NOMO-1 treated with DMSO at 0.1 percent for 48 hours (cell line): Measurements from ENCODE around the gene AQP11.
A peak's percentile ranks its signal among the peaks of the same experiment; 100 is the strongest.
"Not testable (repeated sequence)": the region's sequence is repeated elsewhere in the genome, so short reads cannot be mapped to it uniquely, and the experiment has no call there.

ENCODE experiments used
- DNase-seq: peaks from one replicate; lab custom pipeline; 2025; ENCODE audit not compliant: unreplicated experiment; lab: John Stamatoyannopoulos, UW

The AQP11 gene, protein sequence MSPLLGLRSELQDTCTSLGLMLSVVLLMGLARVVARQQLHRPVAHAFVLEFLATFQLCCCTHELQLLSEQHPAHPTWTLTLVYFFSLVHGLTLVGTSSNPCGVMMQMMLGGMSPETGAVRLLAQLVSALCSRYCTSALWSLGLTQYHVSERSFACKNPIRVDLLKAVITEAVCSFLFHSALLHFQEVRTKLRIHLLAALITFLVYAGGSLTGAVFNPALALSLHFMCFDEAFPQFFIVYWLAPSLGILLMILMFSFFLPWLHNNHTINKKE

DNA sequence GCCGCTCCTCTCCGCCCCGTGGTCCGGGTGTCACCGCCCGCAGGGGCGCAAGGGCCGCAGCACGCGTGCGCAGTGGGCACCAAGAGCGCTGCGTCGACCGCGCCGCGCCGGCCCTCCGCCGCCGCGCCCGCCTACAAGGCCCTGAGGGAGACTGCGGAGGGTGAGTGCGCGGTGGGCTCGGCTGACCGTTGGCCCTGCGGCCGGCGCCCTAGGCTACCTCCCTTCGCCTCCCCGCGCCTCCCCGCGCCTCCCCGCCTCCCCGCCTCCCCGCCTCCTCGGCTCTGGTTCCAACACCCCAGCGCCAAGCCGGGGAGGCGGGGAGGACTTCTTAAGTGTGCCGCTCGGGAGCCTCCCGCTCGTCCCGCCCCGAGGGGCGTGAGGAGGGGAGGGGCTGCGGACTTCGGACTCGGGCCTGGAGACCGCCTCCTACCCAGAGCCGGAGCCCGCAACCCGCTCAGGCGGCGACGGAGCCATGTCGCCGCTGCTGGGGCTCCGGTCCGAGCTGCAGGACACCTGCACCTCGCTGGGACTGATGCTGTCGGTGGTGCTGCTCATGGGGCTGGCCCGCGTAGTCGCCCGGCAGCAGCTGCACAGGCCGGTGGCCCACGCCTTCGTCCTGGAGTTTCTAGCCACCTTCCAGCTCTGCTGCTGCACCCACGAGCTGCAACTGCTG is at the start of gene AQP11:
TSS of gene AQP11 (plus strand) at position 433 of the 673 bp plus-strand sequence. CDS start at position 473, 40 bp downstream.
- DNase-seq, result peak; percentile 70

DNA sequence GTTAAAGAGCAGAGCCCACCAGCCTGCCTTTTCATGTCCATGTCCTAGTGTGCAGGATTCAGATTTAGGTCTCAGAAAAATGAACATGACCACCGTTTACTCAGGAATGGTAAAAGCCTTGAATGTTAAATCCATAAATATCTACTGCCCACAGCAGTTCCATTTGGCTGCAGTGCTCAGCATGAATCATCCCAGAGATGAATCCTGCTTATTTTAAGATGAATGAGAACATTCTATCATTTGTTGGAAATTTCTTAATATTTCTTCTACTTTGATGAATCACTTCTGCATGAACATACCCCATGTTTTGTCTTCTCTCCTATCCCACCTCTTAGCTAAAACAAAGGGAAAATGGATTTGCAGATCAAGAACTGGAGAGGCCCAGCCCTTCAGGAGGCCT is 47.5 kb upstream of the AQP11 start:
- DNase-seq, result no peak

DNA sequence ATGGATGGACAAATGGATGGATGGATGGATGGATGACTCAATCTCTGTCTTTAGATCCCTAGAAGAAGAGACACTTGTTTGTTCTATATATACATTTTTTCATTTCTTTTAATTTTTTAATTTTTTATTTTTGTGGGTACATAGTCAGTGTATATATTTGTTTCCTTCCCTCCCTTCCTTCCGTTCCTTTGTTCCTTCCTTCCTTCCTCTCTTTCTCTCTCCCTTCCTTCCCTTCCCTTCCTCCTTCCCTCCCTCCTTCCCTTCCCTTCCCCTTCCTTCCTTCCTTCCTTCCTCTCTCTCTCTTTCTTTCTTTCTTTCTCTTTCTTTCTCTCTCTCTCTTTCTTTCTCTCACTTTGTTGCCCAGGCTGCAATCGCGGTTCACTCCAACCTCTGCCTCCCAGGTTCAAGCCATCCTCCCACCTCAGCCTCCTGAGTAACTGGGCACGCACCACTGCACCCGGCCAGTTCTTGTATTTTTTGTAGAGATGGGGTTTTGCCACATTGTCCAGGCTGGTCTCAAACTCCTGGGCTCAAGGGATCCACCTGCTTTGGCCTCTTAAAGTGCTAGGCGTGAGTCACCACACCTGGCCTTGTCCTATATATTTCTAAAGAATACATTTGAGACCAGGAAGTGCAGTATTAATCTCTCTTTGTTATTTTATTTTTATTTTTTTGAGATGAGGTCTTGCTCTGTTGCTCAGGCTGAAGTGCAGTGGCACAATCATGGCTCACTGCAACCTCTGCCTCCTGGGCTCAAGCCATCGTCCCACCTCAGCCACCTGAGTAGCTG is 42.5 kb upstream of the AQP11 start:
- DNase-seq, result no peak

DNA sequence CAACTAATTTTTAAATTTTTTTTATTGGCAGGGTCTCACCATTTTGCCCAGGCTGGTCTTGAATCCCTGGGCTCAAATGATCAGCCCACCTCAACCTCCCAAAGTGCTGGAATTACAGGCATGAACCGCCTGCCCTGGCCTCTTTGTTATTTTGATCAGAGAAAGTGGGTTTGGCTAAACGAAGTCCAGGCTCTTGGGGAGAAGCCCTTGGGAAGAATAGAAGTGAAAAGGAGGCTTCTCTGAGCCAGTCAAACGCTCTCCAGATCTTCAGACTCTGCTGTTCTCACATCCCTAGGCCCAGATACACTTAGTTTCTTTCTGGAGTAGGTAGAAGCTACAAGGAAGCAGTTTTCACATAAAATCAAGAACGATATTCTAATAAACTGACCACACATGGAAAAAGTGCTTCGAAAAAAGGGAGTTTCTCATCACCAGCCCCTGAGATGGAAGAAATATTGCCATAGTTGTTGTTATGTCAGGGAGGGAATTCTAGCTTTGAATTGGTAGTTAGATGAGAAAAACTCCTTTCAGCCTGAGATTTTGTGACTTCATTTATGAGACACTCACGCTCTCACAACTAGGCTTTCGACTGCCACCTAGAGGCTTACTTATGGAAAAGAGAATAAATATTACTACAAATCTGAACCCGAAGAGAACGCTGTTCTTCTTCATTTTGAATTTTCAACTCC is 41.7 kb upstream of the AQP11 start:
- DNase-seq, result peak; percentile 78

DNA sequence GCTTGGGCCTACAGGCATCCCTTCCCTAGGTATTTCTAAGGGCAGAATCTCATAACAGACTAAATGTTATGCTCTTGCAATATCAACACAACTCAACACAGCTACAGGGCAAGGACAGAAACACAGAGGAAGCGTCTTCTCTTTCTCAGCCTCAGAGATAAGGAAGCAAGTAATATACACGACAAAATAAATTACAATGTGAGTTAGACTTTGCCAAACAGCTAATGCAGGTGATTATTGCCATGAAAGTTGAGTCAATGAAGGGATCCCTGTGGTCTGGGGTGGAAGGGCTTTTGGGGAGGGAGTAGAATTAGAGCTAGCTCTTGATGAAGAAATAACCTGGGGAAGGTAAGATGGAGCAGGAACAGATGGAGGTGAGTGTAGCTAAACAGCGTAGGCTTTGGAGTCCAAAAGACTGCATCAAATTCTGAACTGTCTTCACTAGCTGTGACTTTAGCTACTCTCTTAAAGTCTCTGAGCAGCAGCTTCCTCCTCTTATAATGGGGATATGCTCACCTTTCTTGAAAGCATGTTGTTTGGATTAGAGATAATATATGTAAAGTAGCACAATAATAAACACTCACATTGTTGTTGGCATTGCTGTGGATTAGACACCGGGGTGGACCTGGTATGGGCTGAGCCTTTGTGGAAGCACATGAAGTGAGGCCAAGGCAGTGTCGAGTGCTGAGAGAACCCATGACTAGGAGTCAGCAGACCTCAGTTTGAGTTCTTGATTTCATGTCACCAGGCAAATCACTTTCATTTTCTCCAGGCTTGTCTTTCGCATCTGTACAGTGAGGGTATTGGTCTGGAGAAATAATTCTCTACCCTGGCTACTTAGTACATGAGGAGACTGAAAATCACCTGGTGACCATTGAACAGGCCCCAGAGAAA is 41.0 kb upstream of the AQP11 start:
- DNase-seq, result no peak

DNA sequence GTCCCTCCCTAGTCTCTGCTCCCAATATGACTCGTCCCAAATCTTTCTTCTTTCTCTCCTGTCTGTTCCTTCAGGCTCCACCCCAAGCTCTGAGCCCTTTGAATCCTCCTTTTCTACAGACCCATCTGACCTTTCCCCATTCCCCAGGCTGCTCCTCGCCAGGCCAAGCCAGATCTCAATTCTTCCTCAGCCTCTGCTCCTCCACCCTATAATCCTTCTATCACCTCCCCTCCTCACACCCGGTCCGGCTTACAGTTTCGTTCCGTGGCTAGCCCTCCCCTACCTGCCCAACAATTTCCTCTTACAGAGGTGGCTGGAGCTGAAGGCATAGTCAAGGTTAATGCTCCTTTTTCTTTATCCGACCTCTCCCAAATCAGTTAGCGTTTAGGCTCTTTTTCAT is 38.3 kb upstream of the AQP11 start:
- not testable (repeated sequence) for DNase-seq

DNA sequence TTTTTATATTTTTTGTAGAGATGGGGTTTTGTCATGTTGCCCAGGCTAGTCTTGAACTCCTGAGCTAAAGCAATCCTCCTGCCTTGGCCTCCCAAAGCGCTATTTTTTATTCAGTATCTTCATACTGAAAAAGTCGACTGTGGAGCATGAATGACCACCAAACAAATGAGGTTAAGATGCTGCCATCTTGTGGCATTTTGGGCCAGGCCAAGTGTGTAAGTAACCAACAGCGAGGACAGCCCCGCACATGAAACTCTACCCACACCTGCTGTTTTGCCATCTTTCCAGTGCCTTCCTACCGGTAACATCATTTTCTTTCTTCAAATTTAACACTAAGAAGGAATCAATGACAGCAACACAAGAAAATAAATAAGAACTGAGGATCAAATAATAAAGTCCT is 32.2 kb upstream of the AQP11 start:
- DNase-seq, result peak; percentile 13

DNA sequence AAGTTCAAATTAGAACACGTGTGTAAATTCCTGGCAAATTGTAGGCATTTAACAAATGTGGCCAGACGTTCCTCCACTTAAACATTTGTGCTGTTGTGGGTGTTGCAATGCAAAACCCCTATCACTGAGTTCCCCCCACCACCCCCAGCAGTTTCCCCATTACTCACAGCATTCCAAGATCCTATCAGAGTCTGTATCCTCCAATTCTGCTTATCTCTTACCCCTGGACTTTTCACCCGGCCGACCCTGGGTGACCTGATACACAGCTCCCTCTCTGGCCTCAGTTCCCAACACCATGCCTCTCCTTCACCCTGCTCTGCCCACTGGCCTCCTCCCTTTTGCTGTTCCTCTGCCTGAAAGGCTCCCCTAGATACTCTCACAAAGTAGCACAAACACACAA is 31.4 kb upstream of the AQP11 start:
- no peak for DNase-seq

DNA sequence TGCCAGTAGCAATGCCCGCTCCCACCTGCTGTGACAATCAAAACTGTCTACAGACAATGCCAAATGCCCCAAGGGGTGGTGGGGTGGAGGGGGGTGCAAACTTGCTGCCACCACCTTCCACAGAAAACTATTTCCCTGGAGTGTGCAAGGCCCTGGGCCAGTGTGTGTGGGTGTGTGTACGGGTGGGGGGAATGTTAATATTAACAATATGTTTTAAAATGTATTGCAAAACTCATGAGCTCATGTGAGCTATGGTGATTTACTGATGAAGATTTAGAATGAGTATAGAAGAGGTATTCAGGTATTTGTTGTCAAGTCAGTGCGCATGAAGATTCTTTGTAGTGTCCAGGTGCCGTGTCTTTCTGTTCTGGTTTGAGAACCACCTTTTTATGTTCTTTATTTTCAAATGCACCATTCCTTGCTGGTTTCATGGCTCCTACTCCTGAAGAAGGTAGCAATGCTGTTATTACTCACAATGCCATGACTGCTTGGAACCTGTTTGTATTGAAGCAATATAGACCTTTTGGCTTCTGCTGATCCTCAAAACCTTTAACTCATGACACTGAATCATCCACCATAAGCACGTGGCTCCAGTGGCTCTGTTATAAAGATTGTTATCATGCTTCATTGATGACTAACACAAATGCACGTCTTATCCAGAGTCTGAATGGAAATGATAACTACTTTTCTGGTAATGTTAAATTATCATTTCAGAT is 29.9 kb upstream of the AQP11 start:
- DNase-seq, result no peak

DNA sequence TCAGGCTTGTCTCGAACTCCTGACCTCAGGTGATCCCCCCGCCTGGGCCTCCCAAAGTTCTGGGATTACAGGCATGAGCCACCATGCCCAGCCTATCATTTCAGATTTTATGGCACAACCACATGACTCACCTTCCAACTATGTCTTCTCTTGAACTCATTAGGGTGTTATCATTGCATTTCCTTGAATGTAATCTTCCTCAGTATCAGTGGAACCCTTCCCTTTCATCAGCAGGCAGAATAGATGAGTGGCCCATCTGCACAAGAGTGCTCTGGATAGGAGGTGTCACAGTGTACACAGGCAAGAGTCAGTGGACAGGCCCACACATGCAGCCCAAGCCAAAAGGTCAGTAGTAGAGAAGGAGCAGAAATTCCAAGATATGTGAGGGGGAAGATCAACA is 29.1 kb upstream of the AQP11 start:
- DNase-seq, result no peak

DNA sequence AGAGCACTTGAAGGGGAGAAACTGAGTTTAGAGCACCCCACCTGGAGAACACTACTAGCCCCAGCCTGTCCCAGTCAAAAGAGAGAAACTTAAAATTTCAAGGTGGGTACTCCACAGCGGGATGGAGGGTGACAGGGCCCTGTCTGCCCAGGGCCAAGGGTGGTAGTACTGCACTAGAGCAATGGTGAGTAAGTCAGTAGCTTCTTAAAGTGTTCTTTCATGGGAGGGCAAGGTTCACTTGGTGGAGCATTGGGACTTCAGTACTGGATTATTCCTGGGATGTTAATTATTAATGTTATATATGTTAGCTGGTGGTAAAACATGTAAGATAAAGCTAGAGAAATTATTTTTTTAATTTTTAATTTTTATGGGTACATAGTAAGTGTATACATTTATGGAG is 28.5 kb upstream of the AQP11 start:
- DNase-seq, result no peak

DNA sequence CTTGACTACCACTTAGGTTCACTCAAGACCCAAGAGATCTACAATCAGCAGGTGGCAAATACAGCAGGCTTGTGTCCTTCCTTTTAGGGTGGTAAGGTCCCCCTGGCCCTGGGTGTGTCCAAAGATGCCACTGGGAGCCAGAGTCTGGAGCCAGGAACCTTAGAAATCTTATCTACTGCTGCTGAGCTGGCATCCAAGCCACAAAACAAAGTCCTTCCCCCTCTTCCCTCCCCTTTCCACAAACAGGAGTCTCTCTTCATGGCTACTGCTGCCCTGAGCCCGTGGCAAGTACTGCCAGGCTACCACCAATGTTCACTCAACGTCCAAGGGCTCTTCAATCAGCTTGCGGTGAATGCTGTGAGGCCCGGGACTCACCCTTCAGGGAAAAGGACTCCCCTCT is 21.4 kb upstream of the AQP11 start:
- no peak for DNase-seq

DNA sequence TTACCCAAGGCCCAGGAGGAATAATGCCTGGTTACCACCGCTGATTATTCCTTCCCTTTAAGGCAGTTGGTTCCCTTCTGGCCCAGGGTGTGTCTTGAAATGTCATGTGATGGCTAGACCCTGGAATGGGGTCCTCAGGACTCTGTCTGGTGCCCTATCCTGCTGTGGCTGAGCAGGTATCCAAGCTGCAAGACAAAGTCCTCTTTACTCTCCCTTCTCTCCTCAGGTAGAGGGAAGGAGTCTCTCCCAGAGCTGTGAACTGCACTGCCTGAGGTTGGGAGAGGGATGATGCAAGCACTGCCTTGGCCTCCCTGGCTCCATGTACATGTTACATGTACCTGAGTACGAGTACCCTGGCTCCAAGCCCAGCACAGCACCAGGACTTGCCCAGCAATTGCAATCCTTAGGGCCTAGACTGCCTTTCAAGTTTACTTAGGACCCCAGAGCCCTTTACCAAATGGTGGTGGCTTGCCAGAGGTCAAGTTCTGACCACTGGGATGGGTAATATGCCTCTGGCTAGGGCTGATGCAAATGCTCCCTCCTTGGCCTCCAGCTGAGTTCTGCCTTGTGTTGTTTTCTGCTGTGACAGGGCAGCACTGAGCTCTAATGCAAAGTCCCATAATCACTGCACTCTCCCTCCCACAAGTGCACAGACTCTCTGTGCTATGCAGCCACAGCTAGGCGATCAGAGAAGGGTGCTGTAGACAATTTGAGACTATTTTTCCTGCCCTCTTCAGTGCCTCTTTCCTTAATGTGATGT is 20.7 kb upstream of the AQP11 start:
- no peak for DNase-seq

DNA sequence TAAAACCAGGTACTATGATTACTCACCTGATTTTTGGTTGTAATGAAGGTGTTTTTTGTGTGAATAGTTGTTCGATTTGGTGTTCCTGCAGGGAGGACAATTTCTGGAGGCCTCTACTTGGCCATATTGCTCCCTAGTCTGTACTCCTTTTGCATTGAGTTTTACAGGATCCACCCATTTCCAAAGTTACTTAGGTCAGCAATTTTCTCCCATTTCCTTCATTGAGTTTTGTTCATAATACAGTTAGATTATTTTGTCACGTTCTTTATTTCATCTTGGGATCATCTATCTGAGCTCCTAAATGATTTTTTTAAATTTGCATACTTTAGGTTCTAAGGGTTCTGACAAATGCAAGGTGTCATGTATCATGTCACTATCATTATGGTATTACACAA is 20.1 kb upstream of the AQP11 start:
- no peak for DNase-seq

DNA sequence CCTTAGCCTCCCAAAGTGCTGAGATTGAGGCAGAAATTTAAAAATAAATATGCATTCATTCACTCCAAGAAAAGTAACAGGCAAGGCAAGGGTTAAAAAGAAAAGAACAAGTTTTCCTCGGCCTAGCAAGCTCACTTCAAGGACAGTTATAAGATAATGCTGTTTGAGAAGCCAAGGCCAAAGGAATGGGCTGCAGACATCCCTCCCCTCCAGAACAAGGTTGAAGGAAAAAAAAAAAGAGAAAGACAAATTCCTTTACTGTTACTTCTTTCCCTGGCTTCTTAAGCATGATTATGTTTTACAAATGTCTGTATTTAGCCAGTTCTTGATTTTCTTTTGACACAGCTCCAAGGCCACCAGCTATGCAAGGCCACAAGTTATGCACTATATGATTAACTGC is 18.9 kb upstream of the AQP11 start:
- not testable (repeated sequence) for DNase-seq

DNA sequence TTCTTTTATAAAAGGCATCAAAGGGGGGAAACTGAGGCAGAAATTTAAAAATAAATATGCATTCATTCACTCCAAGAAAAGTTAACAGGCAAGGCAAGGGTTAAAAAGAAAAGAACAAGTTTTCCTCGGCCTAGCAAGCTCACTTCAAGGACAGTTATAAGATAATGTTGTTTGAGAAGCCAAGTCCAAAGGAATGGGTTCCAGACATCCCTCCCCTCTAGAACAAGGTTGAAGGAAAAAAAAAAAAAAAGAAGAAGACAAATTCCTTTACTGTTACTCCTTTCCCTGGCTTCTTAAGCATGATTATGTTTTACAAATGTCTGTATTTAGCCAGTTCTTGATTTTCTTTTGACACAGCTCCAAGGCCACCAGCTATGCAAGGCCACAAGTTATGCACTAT is 14.3 kb upstream of the AQP11 start:
- DNase-seq, result not testable (repeated sequence)

DNA sequence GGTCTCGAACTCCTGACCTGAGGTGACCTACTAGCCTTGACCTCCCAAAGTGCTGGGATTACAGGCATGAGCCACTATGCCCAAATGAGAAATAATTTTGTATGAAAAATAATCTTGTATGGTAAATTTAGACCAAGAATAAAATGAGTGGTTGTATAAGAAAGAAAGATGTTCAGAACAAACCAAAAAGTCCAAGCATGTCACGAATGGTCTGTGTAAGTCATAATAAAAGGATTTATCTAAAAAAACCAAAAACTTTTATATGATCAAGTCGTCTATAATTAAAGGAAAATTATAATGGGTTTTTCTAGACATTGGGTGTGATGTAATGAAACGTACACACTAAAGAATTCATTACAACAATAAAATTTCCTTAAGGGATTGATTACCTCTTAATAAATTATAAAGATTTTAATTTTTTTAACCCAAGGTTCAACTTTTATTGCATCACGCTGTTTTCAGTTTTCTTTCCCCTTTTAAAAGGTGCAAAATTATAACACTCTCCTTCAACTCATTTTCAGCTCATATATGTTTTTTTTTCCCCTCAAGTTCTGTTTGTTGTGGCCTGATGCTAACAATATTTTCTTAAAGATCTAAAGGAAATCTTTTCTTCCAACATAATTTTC is 8.9 kb upstream of the AQP11 start:
- DNase-seq, result no peak

DNA sequence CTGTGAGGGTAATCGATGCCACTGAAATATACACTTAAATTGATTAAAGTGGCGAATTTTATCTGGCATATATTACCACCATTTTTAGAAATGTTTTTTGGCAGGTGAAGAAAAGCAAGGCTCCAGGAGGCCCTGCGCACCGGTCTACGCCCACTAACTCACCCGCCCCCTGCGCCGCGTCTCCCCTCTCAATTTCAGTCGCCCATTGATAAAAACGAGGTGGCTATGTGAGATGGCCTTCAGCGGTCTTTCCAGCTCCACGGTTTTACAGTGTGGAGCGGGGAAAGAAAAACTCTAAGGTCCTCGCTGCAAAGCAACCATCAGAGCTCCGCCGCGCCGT is 602 bp upstream of the AQP11 start:
- DNase-seq, result no peak
